Endothelial cell of umbilical vein (primary cell): ENCODE data around the gene GLRX5. TPM values are rescaled to one million over a fixed set of nuclear protein-coding genes. Genes with fewer than 3 reads are reported as not detected.

Experiments used
- BruUV-seq: library from RNA; stranded (reverse); fragments of 400-500 nt; replicated peaks from 2 replicates; lab custom pipeline; 2021; lab: Mats Ljungman, UMichigan
- CTCF ChIA-PET: fragments of 300-600, 350-600 bp; sonication (Branson Sonifier 250); formaldehyde crosslinking; loops from one replicate; lab custom pipeline; 2021; ENCODE audit warnings: antibody characterized with exemption, inconsistent platforms; lab: Charles Lee
- POLR2A ChIA-PET: fragments of 300-600, 350-600 bp; sonication (Branson Sonifier 250); formaldehyde crosslinking; loops from one replicate; lab custom pipeline; 2021; ENCODE audit warnings: antibody characterized with exemption, inconsistent platforms; lab: Charles Lee
- DNase-seq: peaks from one replicate; pipeline ENCODE4 v3.0.0-alpha.2; 2011; ENCODE audit warnings: low read depth, low spot score
- FAIRE-seq: peaks from 2 replicates; lab custom pipeline; 2011; peaks lifted over from hg19 to GRCh38; lab: Jason Lieb, UNC
- H2AFZ ChIP-seq: 2 replicates; pipeline ENCODE4 v1.6.0; 2012; ENCODE audit warnings: low read depth, low read length, control low read depth, inconsistent platforms
- H3K27ac ChIP-seq: 2 replicates; pipeline ENCODE4 v1.5.1; 2011; ENCODE audit warnings: low read depth, mild to moderate bottlenecking, control low read depth, low read length, moderate library complexity; ENCODE audit not compliant: insufficient read depth
- H3K27me3 ChIP-seq, 2 experiments: 2 replicates each; pipeline versions ENCODE4 v1.6.0 to v1.6.1; 2011; ENCODE audit warnings: low read length in 2 of 2, mixed read lengths in 1 of 2; ENCODE audit not compliant: control insufficient read depth in 2 of 2, insufficient read depth in 2 of 2
- H3K36me3 ChIP-seq, 2 experiments: 2 replicates in 1 of 2; 3 replicates in 1 of 2; pipeline ENCODE4 v1.5.1; 2011; ENCODE audit warnings: low read length in 2 of 2, mild to moderate bottlenecking in 1 of 2, moderate library complexity in 1 of 2; ENCODE audit not compliant: control insufficient read depth in 2 of 2, insufficient read depth in 2 of 2; ENCODE audit errors: extremely low read depth in 1 of 2
- H3K4me1 ChIP-seq: 3 replicates; pipeline ENCODE4 v1.5.1; 2011; ENCODE audit warnings: mild to moderate bottlenecking, low read length; ENCODE audit not compliant: control insufficient read depth, insufficient read depth; ENCODE audit errors: extremely low read depth
- H3K4me2 ChIP-seq: 2 replicates; pipeline ENCODE4 v1.6.1; 2011; ENCODE audit warnings: low read length, control low read depth, mixed read lengths; ENCODE audit not compliant: insufficient read depth
- H3K4me3 ChIP-seq, 3 experiments: fragments of 200-600 bp in 1 of 3; sonication (generic), shearing (Covaris generic) in 1 of 3; replicated peaks in 1 of 3; 2 replicates each; pipeline ENCODE4 v1.5.1; 2011 to 2016; ENCODE audit warnings: control low read depth in 3 of 3, low read length in 3 of 3, mild to moderate bottlenecking in 2 of 3, inconsistent platforms in 1 of 3, low read depth in 1 of 3, moderate library complexity in 1 of 3; ENCODE audit not compliant: insufficient read depth in 1 of 3
- H3K79me2 ChIP-seq: 2 replicates; pipeline ENCODE4 v1.6.0; 2012; ENCODE audit warnings: low read length, inconsistent platforms; ENCODE audit not compliant: control insufficient read depth, insufficient read depth
- H3K9ac ChIP-seq: replicated peaks from 2 replicates; pipeline ENCODE3; 2011; ENCODE audit warnings: low read length, control low read depth; ENCODE audit not compliant: insufficient read depth; ENCODE audit errors: extremely low read depth
- H3K9me1 ChIP-seq: replicated peaks from 3 replicates; pipeline ENCODE4 v1.6.0; 2011; ENCODE audit warnings: mild to moderate bottlenecking, low read length; ENCODE audit not compliant: control insufficient read depth, insufficient read depth; ENCODE audit errors: extremely low read depth
- H3K9me3 ChIP-seq: replicated peaks from 2 replicates; pipeline ENCODE4 v1.5.1; 2012; ENCODE audit warnings: low read length, inconsistent platforms; ENCODE audit not compliant: control insufficient read depth, insufficient read depth
- H4K20me1 ChIP-seq: replicated peaks from 2 replicates; pipeline ENCODE3; 2011; ENCODE audit warnings: mild to moderate bottlenecking, low read length; ENCODE audit not compliant: control insufficient read depth, insufficient read depth; ENCODE audit errors: extremely low read depth
- EZH2 ChIP-seq: IDR thresholded peaks from 2 replicates; pipeline ENCODE4 v1.6.1; 2012; ENCODE audit warnings: borderline replicate concordance, low read depth, mild to moderate bottlenecking, moderate library complexity, low read length, inconsistent platforms; ENCODE audit not compliant: severe bottlenecking
- FOS ChIP-seq: IDR thresholded peaks from 2 replicates; pipeline ENCODE4 v1.6.1; 2011; ENCODE audit warnings: mild to moderate bottlenecking, low read length, moderate library complexity, borderline replicate concordance; ENCODE audit not compliant: insufficient read depth
- GATA2 ChIP-seq: IDR thresholded peaks from 2 replicates; pipeline ENCODE4 v1.7.0; 2011; ENCODE audit warnings: low read depth, mild to moderate bottlenecking, moderate library complexity, mixed read lengths, low read length; ENCODE audit not compliant: insufficient read length, insufficient read depth
- JUN ChIP-seq: IDR thresholded peaks from 2 replicates; pipeline ENCODE4 v1.6.1; 2011; ENCODE audit warnings: borderline replicate concordance, low read depth; ENCODE audit not compliant: insufficient read length, insufficient read depth
- MYC ChIP-seq: IDR thresholded peaks from one replicate; pipeline ENCODE4 v1.6.1; 2011; ENCODE audit warnings: mild to moderate bottlenecking, low read depth, low read length
- POLR2A ChIP-seq: IDR thresholded peaks from 2 replicates; pipeline ENCODE4 v1.6.1; 2012; ENCODE audit warnings: low read depth, mild to moderate bottlenecking, control low read depth, low read length
- POLR2AphosphoS5 ChIP-seq: IDR thresholded peaks from 2 replicates; pipeline ENCODE4 v1.6.1; 2012; ENCODE audit warnings: low read depth, mild to moderate bottlenecking, control low read depth, low read length, moderate library complexity; ENCODE audit not compliant: insufficient read depth
- dilution Hi-C: fragments of 300-500 bp; cut with MboI; formaldehyde crosslinking; loops from one replicate; pipeline ENCODE4 v1.15.0; 2019; ENCODE audit warnings: low sequenced_read_pairs; ENCODE audit not compliant: extremely low pct_ligation_motif_present
- intact Hi-C: fragments of 100-400 bp; cut with micrococcal nuclease; formaldehyde crosslinking; loops from one replicate; pipeline ENCODE4 v1.10.0; 2022
- polyA plus RNA-seq, 4 experiments: library from polyadenylated mRNA; depleted of rRNA in 3 of 4; stranded (reverse) in 3 of 4; unstranded in 1 of 4; fragments of >200 nt; gene quantifications; 2 replicates each; pipeline versions ENCODE4 v1.2.1 to v1.2.3, GENCODE V29; 2011 to 2012; ENCODE audit warnings: missing spikeins in 1 of 4
- total RNA-seq: library from RNA; stranded (reverse); gene quantifications from 2 replicates; pipeline ENCODE4 v1.2.3, GENCODE V29; 2021
- TF ChIP-seq, protein P1 (sequence below), 2 donors: IDR thresholded peaks; 1 replicate in 1 of 2; 2 replicates in 1 of 2; pipeline ENCODE4 v1.5.1; 2011; ENCODE audit warnings: low read length in 2 of 2, mild to moderate bottlenecking in 2 of 2, moderate library complexity in 2 of 2, control low read depth in 1 of 2, inconsistent platforms in 1 of 2, low read depth in 1 of 2; ENCODE audit not compliant: insufficient read depth in 1 of 2; ENCODE audit errors: extremely low read depth in 1 of 2
- TF ChIP-seq, protein P2 (sequence below): IDR thresholded peaks from 2 replicates; pipeline ENCODE4 v1.6.1; 2011; ENCODE audit not compliant: insufficient read depth, insufficient read length

The GLRX5 gene
- total and polyA plus RNA-seq, 2 donors (not counting 3 experiments of a cell fraction or from before 2014, with no cell fraction given), result 42.6 to 52.0 TPM

DNA sequence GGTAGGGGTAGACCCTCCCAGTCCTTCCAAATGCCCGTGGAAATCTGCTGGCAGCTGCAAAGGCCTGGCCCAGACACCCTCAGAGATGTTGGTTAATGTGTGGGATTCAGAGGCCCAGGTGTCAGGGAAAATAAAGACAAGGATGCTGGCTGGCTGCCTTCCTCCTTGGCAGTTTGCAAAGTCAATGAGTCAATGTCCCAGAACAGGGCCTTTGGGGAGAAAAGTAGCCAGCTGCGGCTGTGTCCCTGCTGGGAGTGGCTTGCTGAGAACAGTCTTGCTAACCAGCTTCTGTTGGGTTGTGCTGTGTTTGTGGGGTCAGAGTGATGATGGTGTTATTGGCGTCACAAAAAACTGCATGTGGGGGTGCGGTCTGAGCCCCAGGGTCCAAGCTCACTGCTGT is 29.2 kb downstream of the GLRX5 start:
- DNase-seq, result no peak
- Histone ChIP-seq H3K9ac (no peak overlapping the region), H4K20me1 (no peaks in the 10 kb centered on the region), H3K9me3 (no peaks in the 10 kb centered on the region), H3K9me1 (no peaks in the 10 kb centered on the region), H3K27me3 (no peaks in the 10 kb centered on the region), H3K4me2 (no peak overlapping the region), H3K4me3 (no peak overlapping the region), H3K79me2 (no peaks in the 10 kb centered on the region), H2AFZ (no peak overlapping the region), H3K36me3 (no peaks in the 10 kb centered on the region), H3K27ac (no peak overlapping the region), H3K4me1 (no peaks in the 10 kb centered on the region)
- dilution Hi-C loops (no loop called here), intact Hi-C loops (loop anchor here (5.0 kb wide), 1 partner anchor 858 kb away; no protein-coding TSS in a partner anchor)
- ChIA-PET CTCF (interaction anchor here (1.0 to 9.1 kb wide), 4 partner anchors 45 to 711 kb away, joined by 5 to 104 read pairs (median 65); no protein-coding TSS in a partner anchor), POLR2A (no interaction called here)
- TF ChIP-seq POLR2A, result no peak
- no peak for FAIRE-seq
- no TSS peak for BruUV-seq

DNA sequence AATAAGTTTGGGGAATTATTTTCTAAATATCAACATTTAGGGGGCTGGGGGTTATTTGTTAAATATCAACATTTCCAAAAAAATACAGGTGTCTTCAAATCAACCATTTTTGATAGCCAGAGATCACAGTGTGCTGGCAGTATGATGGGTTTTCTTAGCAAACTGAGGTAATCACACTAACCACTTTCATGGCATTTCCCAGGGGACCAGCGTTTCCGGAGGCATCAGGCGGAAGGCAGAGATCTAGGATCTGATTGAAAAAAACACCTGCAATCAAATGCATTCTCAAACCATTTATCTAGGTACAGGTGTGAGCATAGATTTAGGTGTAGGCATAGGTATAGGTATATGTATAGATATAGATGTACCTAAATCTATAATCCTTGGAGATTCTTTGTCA is 34.6 kb downstream of the GLRX5 start:
- Histone ChIP-seq H3K36me3 (no peaks in the 10 kb centered on the region), H3K79me2 (no peaks in the 10 kb centered on the region), H3K4me3 (no peak overlapping the region), H3K27me3 (no peaks in the 10 kb centered on the region), H3K9me1 (no peaks in the 10 kb centered on the region), H4K20me1 (no peaks in the 10 kb centered on the region), H3K4me2 (no peak overlapping the region), H3K9me3 (no peaks in the 10 kb centered on the region), H3K9ac (no peak overlapping the region), H2AFZ (no peak overlapping the region), H3K4me1 (no peaks in the 10 kb centered on the region), H3K27ac (no peak overlapping the region)
- ChIA-PET POLR2A (no interaction called here), CTCF (interaction anchor here (1.0 to 2.1 kb wide), 2 partner anchors 9 kb away, joined by 3 to 5 read pairs; no protein-coding TSS in a partner anchor)
- intact Hi-C loops (no loop called here), dilution Hi-C loops (no loop called here)
- no peak for FAIRE-seq
- no peak for DNase-seq
- no TSS peak for BruUV-seq
- TF ChIP-seq POLR2AphosphoS5 (no peak), JUN (no peak), POLR2A (no peak), MYC (no peak), FOS (no peak), GATA2 (no peak), EZH2 (no peak)
- TF ChIP-seq, protein P1, sequence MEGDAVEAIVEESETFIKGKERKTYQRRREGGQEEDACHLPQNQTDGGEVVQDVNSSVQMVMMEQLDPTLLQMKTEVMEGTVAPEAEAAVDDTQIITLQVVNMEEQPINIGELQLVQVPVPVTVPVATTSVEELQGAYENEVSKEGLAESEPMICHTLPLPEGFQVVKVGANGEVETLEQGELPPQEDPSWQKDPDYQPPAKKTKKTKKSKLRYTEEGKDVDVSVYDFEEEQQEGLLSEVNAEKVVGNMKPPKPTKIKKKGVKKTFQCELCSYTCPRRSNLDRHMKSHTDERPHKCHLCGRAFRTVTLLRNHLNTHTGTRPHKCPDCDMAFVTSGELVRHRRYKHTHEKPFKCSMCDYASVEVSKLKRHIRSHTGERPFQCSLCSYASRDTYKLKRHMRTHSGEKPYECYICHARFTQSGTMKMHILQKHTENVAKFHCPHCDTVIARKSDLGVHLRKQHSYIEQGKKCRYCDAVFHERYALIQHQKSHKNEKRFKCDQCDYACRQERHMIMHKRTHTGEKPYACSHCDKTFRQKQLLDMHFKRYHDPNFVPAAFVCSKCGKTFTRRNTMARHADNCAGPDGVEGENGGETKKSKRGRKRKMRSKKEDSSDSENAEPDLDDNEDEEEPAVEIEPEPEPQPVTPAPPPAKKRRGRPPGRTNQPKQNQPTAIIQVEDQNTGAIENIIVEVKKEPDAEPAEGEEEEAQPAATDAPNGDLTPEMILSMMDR (IDR thresholded peaks at IDR 0.05; ENCODE audit: extremely low read depth in 1 of 2, insufficient read depth in 1 of 2, low read depth in 1 of 2, low read length in 2 of 2), result no peak
- TF ChIP-seq, protein P2, sequence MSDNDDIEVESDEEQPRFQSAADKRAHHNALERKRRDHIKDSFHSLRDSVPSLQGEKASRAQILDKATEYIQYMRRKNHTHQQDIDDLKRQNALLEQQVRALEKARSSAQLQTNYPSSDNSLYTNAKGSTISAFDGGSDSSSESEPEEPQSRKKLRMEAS, result no peak
